H9 (cell line): ENCODE results near the gene RBMS2. TPM values are rescaled to one million over a fixed set of nuclear protein-coding genes. Genes with fewer than 3 reads are reported as not detected.

Experiments used
- DNase-seq: peaks from one replicate; pipeline ENCODE4 v3.0.0-alpha.2; 2017
- H2AFZ ChIP-seq: one replicate; pipeline ENCODE4 v1.6.1; 2013; ENCODE audit warnings: mild to moderate bottlenecking, low read length, control low read depth, moderate library complexity
- H2AK5ac ChIP-seq: 2 replicates; pipeline ENCODE4 v1.6.1; 2013; ENCODE audit warnings: low read length, control low read depth, mixed read lengths; ENCODE audit not compliant: insufficient read length
- H2BK120ac ChIP-seq: one replicate; pipeline ENCODE4 v1.6.1; 2013; ENCODE audit warnings: low read depth, mild to moderate bottlenecking, low read length, control low read depth, inconsistent platforms; ENCODE audit not compliant: poor library complexity, severe bottlenecking
- H2BK12ac ChIP-seq: 2 replicates; pipeline ENCODE4 v1.6.1; 2013; ENCODE audit warnings: low read length, control low read depth, mixed read lengths, low read depth; ENCODE audit not compliant: insufficient read length
- H2BK15ac ChIP-seq: 2 replicates; pipeline ENCODE4 v1.6.1; 2013; ENCODE audit warnings: low read depth, low read length, control low read depth
- H2BK20ac ChIP-seq: one replicate; pipeline ENCODE4 v1.6.1; 2013; ENCODE audit warnings: low read depth, mild to moderate bottlenecking, low read length, control low read depth, inconsistent platforms; ENCODE audit not compliant: poor library complexity, severe bottlenecking
- H2BK5ac ChIP-seq: 2 replicates; pipeline ENCODE4 v1.6.1; 2013; ENCODE audit warnings: low read length, control low read depth, mixed read lengths; ENCODE audit not compliant: insufficient read length
- H3K14ac ChIP-seq: 2 replicates; pipeline ENCODE4 v1.6.1; 2013; ENCODE audit warnings: low read length, control low read depth; ENCODE audit not compliant: insufficient read depth
- H3K18ac ChIP-seq: 2 replicates; pipeline ENCODE4 v1.6.1; 2013; ENCODE audit warnings: low read depth, mild to moderate bottlenecking, mixed read lengths, low read length, control low read depth; ENCODE audit not compliant: insufficient read length
- H3K23ac ChIP-seq: 2 replicates; pipeline ENCODE4 v1.6.1; 2013; ENCODE audit warnings: low read length, control low read depth, mixed read lengths, low read depth; ENCODE audit not compliant: insufficient read length
- H3K23me2 ChIP-seq: 2 replicates; pipeline ENCODE4 v1.6.1; 2013; ENCODE audit warnings: low read depth, mild to moderate bottlenecking, mixed read lengths, low read length, control low read depth; ENCODE audit not compliant: insufficient read length, poor library complexity, severe bottlenecking
- H3K27ac ChIP-seq: 2 replicates; pipeline ENCODE4 v1.5.1; 2013; ENCODE audit warnings: low read length, control low read depth, mixed read lengths, low read depth; ENCODE audit not compliant: insufficient read length
- H3K27me3 ChIP-seq: 2 replicates; pipeline ENCODE4 v1.6.1; 2013; ENCODE audit warnings: low read length, control low read depth, inconsistent platforms; ENCODE audit not compliant: insufficient read depth
- H3K4ac ChIP-seq: 2 replicates; pipeline ENCODE4 v1.6.1; 2013; ENCODE audit warnings: low read depth, mild to moderate bottlenecking, control low read depth, inconsistent platforms, low read length, moderate library complexity
- H3K4me1 ChIP-seq: 2 replicates; pipeline ENCODE4 v1.6.1; 2013; ENCODE audit warnings: low read length, control low read depth, inconsistent platforms; ENCODE audit not compliant: insufficient read depth
- H3K4me2 ChIP-seq: 2 replicates; pipeline ENCODE4 v1.6.1; 2013; ENCODE audit warnings: low read length, control low read depth, mixed read lengths; ENCODE audit not compliant: insufficient read length, insufficient read depth
- H3K56ac ChIP-seq: 2 replicates; pipeline ENCODE4 v1.6.1; 2013; ENCODE audit warnings: low read depth, mild to moderate bottlenecking, mixed read lengths, low read length, control low read depth; ENCODE audit not compliant: insufficient read length
- H3K79me1 ChIP-seq: 2 replicates; pipeline ENCODE4 v1.6.1; 2013; ENCODE audit warnings: low read depth, mild to moderate bottlenecking, moderate library complexity, low read length, control low read depth, inconsistent platforms; ENCODE audit not compliant: insufficient read depth, poor library complexity, severe bottlenecking
- H3K79me2 ChIP-seq: 2 replicates; pipeline ENCODE4 v1.6.1; 2013; ENCODE audit warnings: low read length, control low read depth, inconsistent platforms; ENCODE audit not compliant: insufficient read depth
- H3K9ac ChIP-seq: 2 replicates; pipeline ENCODE4 v1.6.1; 2013; ENCODE audit warnings: low read length, control low read depth, mixed read lengths; ENCODE audit not compliant: insufficient read length; ENCODE audit errors: extremely low read depth
- H3K9me3 ChIP-seq: one replicate; pipeline ENCODE4 v1.6.1; 2013; ENCODE audit warnings: low read depth, low read length, inconsistent platforms; ENCODE audit not compliant: control insufficient read depth
- H3T11ph ChIP-seq: one replicate; pipeline ENCODE4 v1.6.1; 2013; ENCODE audit warnings: mild to moderate bottlenecking, low read length, control low read depth, inconsistent platforms
- H4K20me1 ChIP-seq: one replicate; pipeline ENCODE4 v1.6.1; 2013; ENCODE audit not compliant: control insufficient read depth, insufficient read length, insufficient read depth
- H4K5ac ChIP-seq: 2 replicates; pipeline ENCODE4 v1.6.1; 2013; ENCODE audit warnings: low read depth, mild to moderate bottlenecking, mixed read lengths, low read length, control low read depth; ENCODE audit not compliant: insufficient read length
- H4K8ac ChIP-seq: replicated peaks from 2 replicates; pipeline ENCODE4 v1.6.1; 2013; ENCODE audit warnings: low read length, control low read depth, mixed read lengths, low read depth; ENCODE audit not compliant: insufficient read length
- H4K91ac ChIP-seq: 2 replicates; pipeline ENCODE4 v1.6.1; 2013; ENCODE audit warnings: low read depth, mild to moderate bottlenecking, moderate library complexity, mixed read lengths, low read length, control low read depth; ENCODE audit not compliant: insufficient read length
- H3K27ac Mint-ChIP-seq, 3 experiments: 2 replicates in 2 of 3; 3 replicates in 1 of 3; pipeline ENCODE4 v1.8.0; 2020 to 2021; ENCODE audit warnings: mixed read lengths in 3 of 3, mild to moderate bottlenecking in 1 of 3, moderate library complexity in 1 of 3
- H3K27me3 Mint-ChIP-seq: 2 replicates; pipeline ENCODE4 v1.8.0; 2021; ENCODE audit warnings: low read depth, mild to moderate bottlenecking, moderate library complexity, mixed read lengths
- H3K36me3 Mint-ChIP-seq, 3 experiments: 2 replicates in 2 of 3; 3 replicates in 1 of 3; pipeline ENCODE4 v1.8.0; 2020 to 2021; ENCODE audit warnings: low read depth in 3 of 3, mixed read lengths in 3 of 3; ENCODE audit not compliant: insufficient read depth in 1 of 3
- H3K4me1 Mint-ChIP-seq, 2 experiments: 2 replicates each; pipeline ENCODE4 v1.8.0; 2020; ENCODE audit warnings: mixed read lengths in 2 of 2
- H3K4me3 Mint-ChIP-seq, 2 experiments: 2 replicates in 1 of 2; 3 replicates in 1 of 2; pipeline ENCODE4 v1.8.0; 2020 to 2021; ENCODE audit warnings: mild to moderate bottlenecking in 2 of 2, mixed read lengths in 2 of 2, moderate library complexity in 1 of 2
- H3K9me3 Mint-ChIP-seq, 2 experiments: 2 replicates in 1 of 2; 3 replicates in 1 of 2; pipeline ENCODE4 v1.8.0; 2020; ENCODE audit warnings: mild to moderate bottlenecking in 2 of 2, mixed read lengths in 2 of 2, moderate library complexity in 1 of 2
- CTCF ChIP-seq: fragments of 200-600 bp; sonication (generic); conservative IDR thresholded peaks from 3 replicates; pipeline ENCODE4 v1.8.0; 2021; ENCODE audit warnings: antibody characterized with exemption, mild to moderate bottlenecking
- total RNA-seq: library from RNA; stranded (reverse); gene quantifications from 2 replicates; pipeline ENCODE4 v1.2.1, GENCODE V29; 2021

Gene RBMS2
- total RNA-seq, 1 experiment from 2014 or later: 9.5 TPM

- H4K5ac ChIP-seq: no peak overlapping the region
- H3K4me2 ChIP-seq: no peak overlapping the region
- Mint-ChIP-seq H3K27me3 (no peaks in the 10 kb centered on the region), H3K36me3 (peaks cover 29 to 78% (median 70%) of the 10 kb centered on the region in 3 experiments; a peak in 6 of 7 replicates), H3K27ac (peak overlapping the region in 1 of 3 experiments; percentile 77; a peak in 2 of 7 replicates), H3K9me3 (no peaks in the 10 kb centered on the region), H3K4me1 (no peaks in the 10 kb centered on the region), H3K4me3 (no peak overlapping the region)
- no peak overlapping the region for H2BK12ac ChIP-seq
- TF ChIP-seq CTCF: no peak
- H3K23me2 ChIP-seq: no peaks in the 10 kb centered on the region
- no peak overlapping the region for H2AK5ac ChIP-seq
- H3K27ac ChIP-seq: no peak overlapping the region
- no peak overlapping the region for H2BK120ac ChIP-seq
- no peak overlapping the region for H3K9ac ChIP-seq
- no peak overlapping the region for H3K18ac ChIP-seq
- no peaks in the 10 kb centered on the region for H4K20me1 ChIP-seq
- H3K56ac ChIP-seq: no peak overlapping the region
- H3K23ac ChIP-seq: no peak overlapping the region
- no peak overlapping the region for H4K8ac ChIP-seq
- peaks cover 8% of the 10 kb centered on the region for H3K79me1 ChIP-seq
- no peak overlapping the region for H3K4ac ChIP-seq
- H3K4me1 ChIP-seq: no peaks in the 10 kb centered on the region
- H2BK15ac ChIP-seq: no peak overlapping the region
- no peak overlapping the region for H2BK5ac ChIP-seq
- no peaks in the 10 kb centered on the region for H3K27me3 ChIP-seq
- H2AFZ ChIP-seq: no peak overlapping the region
- DNase-seq: no peak
- H4K91ac ChIP-seq: no peak overlapping the region
- no peak overlapping the region for H3T11ph ChIP-seq
- no peak overlapping the region for H3K14ac ChIP-seq
- H3K79me2 ChIP-seq: peaks cover 5% of the 10 kb centered on the region; the same call in 1 of the 2 replicates
- no peak overlapping the region for H2BK20ac ChIP-seq
- H3K9me3 ChIP-seq: no peaks in the 10 kb centered on the region
Observed at GRCh38 chr12:56616925-56617324, 95.3 kb downstream of the RBMS2 start.
